Natural killer cell (primary cell): ENCODE results near the gene MTOR. TPM values are rescaled to one million over a fixed set of nuclear protein-coding genes. Genes with fewer than 3 reads are reported as not detected.

Experiments
- ATAC-seq, 3 donors: fragments of 150-1000 bp in 2 of 3; fragments of 200-7000 bp in 1 of 3; cut with Tn5 transposase; 1 replicate in 1 of 3; 2 replicates in 2 of 3; pipeline ENCODE4 v1.10.0; 2021; ENCODE audit warnings: mild to moderate bottlenecking in 2 of 3, moderate library complexity in 2 of 3
- DNase-seq, 2 donors: peaks; one replicate each; pipeline versions ENCODE4 v3.0.0 to v3.0.0-alpha.2; 2013 to 2021; ENCODE audit warnings: mixed read lengths in 1 of 2
- H3K27ac ChIP-seq: one replicate; pipeline ENCODE4 v1.5.1; 2013; ENCODE audit warnings: mild to moderate bottlenecking, low read length
- H3K27me3 ChIP-seq: one replicate; pipeline ENCODE4 v1.6.1; 2013; ENCODE audit warnings: low read length; ENCODE audit not compliant: control insufficient read depth, insufficient read depth
- H3K36me3 ChIP-seq: one replicate; pipeline ENCODE4 v1.6.1; 2013; ENCODE audit warnings: low read length; ENCODE audit not compliant: control insufficient read depth, insufficient read depth
- H3K4me1 ChIP-seq: one replicate; pipeline ENCODE4 v1.6.1; 2013; ENCODE audit warnings: low read length; ENCODE audit not compliant: control insufficient read depth, insufficient read depth
- H3K4me3 ChIP-seq: one replicate; pipeline ENCODE4 v1.5.1; 2013; ENCODE audit warnings: low read length
- H3K9me3 ChIP-seq: one replicate; pipeline ENCODE4 v1.6.1; 2013; ENCODE audit warnings: low read length; ENCODE audit not compliant: control insufficient read depth, insufficient read depth
- H3K27ac Mint-ChIP-seq, 2 donors: one replicate each; pipeline ENCODE4 v1.8.0; 2022; ENCODE audit warnings: mild to moderate bottlenecking in 2 of 2, mixed read lengths in 2 of 2, moderate library complexity in 1 of 2
- H3K27me3 Mint-ChIP-seq, 2 donors: one replicate each; pipeline ENCODE4 v1.8.0; 2022; ENCODE audit warnings: low read depth in 2 of 2, mixed read lengths in 2 of 2
- H3K36me3 Mint-ChIP-seq: one replicate; pipeline ENCODE4 v1.8.0; 2022; ENCODE audit warnings: mixed read lengths
- H3K4me1 Mint-ChIP-seq, 2 donors: one replicate each; pipeline ENCODE4 v1.8.0; 2022; ENCODE audit warnings: mixed read lengths in 2 of 2
- H3K4me3 Mint-ChIP-seq: one replicate; pipeline ENCODE4 v1.8.0; 2022; ENCODE audit warnings: mild to moderate bottlenecking, moderate library complexity, mixed read lengths
- H3K9me3 Mint-ChIP-seq, 2 donors: one replicate each; pipeline ENCODE4 v1.8.0; 2022; ENCODE audit warnings: mixed read lengths in 2 of 2
- CTCF ChIP-seq: fragments of 200-600 bp; IDR thresholded peaks from one replicate; pipeline ENCODE4 v1.8.0; 2022; ENCODE audit warnings: antibody characterized with exemption
- WGBS: methylation state at CpG from one replicate; pipeline ENCODE4 v1.1.7; 2013; ENCODE audit warnings: missing lambda C conversion rate; ENCODE audit not compliant: insufficient coverage; 5-methylcytosine and 5-hydroxymethylcytosine counted together
- intact Hi-C: fragments of 100-400 bp; cut with micrococcal nuclease; formaldehyde crosslinking; loops from one replicate; pipeline ENCODE4 v1.14.2; 2022
- total RNA-seq, 4 donors: library from RNA; stranded (reverse); fragments of 120-200 nt in 1 of 4; gene quantifications; one replicate each; pipeline versions ENCODE4 v1.2.3 to v1.2.4, GENCODE V29; 2013 to 2022

MTOR gene
- total RNA-seq, 3 donors from 2014 or later (not counting 1 experiment from before 2014, with no cell fraction given) = 42.7 to 54.6 (median 43.7) TPM

- intact Hi-C loops = no loop called here
- 91% methylated on average over 4 of the region's 4 CpGs for WGBS
- no peaks in the 10 kb centered on the region for H3K4me1 Mint-ChIP-seq
- H3K36me3 ChIP-seq = peaks cover 73% of the 10 kb centered on the region
- no peaks in the 10 kb centered on the region for H3K4me1 ChIP-seq
- H3K27me3 Mint-ChIP-seq = no peaks in the 10 kb centered on the region
- no peaks in the 10 kb centered on the region for H3K9me3 ChIP-seq
- peaks cover 21% of the 10 kb centered on the region for H3K36me3 Mint-ChIP-seq
- H3K4me3 ChIP-seq = no peak overlapping the region
- no peak overlapping the region for H3K27ac Mint-ChIP-seq
- H3K9me3 Mint-ChIP-seq = no peaks in the 10 kb centered on the region
- no peak overlapping the region for H3K27ac ChIP-seq
- H3K27me3 ChIP-seq = no peaks in the 10 kb centered on the region
- no peak for TF ChIP-seq CTCF
- no peak overlapping the region for H3K4me3 Mint-ChIP-seq
- DNase-seq (no peak), ATAC-seq (no peak)
Observed at GRCh38 chr1:11147197-11147770, 115.1 kb downstream of the MTOR start.

DNA sequence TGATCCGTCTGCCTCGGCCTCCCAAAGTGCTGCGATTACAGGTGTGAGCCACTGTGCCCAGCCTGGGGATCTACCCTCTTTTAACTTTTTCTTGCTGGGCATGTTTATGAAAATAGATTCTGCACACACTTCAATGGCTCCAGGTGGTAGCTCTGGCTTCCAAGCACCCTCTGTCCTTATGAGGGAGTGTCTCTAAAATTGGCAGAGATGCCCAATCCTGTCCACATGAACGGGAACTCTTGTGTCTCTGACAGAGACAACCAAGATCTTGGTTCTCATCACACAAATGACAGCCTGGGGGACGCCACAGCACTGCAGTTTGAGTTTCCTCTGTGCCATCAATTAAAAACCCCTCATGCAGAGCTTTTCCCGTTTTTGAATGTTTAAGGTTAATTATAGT, 116.6 kb downstream of the MTOR start:
- Histone ChIP-seq H3K36me3 (peaks cover 65% of the 10 kb centered on the region), H3K4me1 (no peaks in the 10 kb centered on the region), H3K27ac (no peak overlapping the region), H3K9me3 (no peaks in the 10 kb centered on the region), H3K27me3 (no peaks in the 10 kb centered on the region), H3K4me3 (no peak overlapping the region)
- DNase-seq (no peak), ATAC-seq (no peak)
- no peaks in the 10 kb centered on the region for H3K4me1 Mint-ChIP-seq
- no peak for TF ChIP-seq CTCF
- H3K9me3 Mint-ChIP-seq = no peaks in the 10 kb centered on the region
- no peak overlapping the region for H3K27ac Mint-ChIP-seq
- intact Hi-C loops = no loop called here
- WGBS = 98% methylated on average over 6 of the region's 6 CpGs
- peaks cover 21% of the 10 kb centered on the region for H3K36me3 Mint-ChIP-seq
- no peak overlapping the region for H3K4me3 Mint-ChIP-seq
- no peaks in the 10 kb centered on the region for H3K27me3 Mint-ChIP-seq

DNA sequence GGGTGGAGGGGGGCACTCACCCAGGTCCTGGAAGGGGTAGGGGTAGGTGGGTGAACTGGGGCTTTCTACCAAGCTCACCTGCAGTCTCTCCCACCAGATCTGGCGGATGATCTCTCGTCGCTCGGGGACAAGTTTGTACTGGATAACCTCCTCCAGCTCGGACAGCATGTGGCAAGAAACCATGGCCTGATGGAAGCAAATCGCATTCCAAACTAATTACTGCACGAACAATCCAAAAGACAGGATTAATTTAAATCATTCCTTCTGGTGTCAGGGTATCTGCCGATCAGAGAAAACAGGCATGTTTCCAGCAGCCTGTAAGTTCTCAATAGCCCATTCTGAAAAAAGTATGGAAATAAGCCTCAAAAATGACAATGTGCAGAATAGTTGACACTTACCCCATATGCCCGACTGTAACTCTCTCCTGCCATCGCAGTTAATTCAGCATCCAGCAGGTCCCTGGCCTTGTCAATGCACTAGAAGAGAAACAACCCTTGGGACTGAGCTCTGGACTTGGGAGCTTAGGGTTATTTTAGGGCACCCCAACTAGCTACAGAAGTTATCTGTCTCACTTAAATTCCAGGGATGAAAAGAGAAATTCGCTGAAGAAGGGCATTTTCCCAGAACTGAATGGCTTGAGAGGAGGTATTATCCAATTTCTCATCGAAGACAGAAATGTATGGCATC, 117.6 kb downstream of the MTOR start:
- Mint-ChIP-seq H3K4me1 (no peaks in the 10 kb centered on the region), H3K4me3 (no peak overlapping the region), H3K9me3 (no peaks in the 10 kb centered on the region), H3K27ac (no peak overlapping the region), H3K27me3 (no peaks in the 10 kb centered on the region), H3K36me3 (peaks cover 21% of the 10 kb centered on the region)
- Histone ChIP-seq H3K4me1 (no peaks in the 10 kb centered on the region), H3K27ac (no peak overlapping the region), H3K36me3 (peaks cover 66% of the 10 kb centered on the region), H3K27me3 (no peaks in the 10 kb centered on the region), H3K4me3 (no peak overlapping the region), H3K9me3 (no peaks in the 10 kb centered on the region)
- DNase-seq (no peak), ATAC-seq (no peak)
- intact Hi-C loops = no loop called here
- WGBS = 94% methylated on average over 11 of the region's 12 CpGs
- TF ChIP-seq CTCF = no peak

DNA sequence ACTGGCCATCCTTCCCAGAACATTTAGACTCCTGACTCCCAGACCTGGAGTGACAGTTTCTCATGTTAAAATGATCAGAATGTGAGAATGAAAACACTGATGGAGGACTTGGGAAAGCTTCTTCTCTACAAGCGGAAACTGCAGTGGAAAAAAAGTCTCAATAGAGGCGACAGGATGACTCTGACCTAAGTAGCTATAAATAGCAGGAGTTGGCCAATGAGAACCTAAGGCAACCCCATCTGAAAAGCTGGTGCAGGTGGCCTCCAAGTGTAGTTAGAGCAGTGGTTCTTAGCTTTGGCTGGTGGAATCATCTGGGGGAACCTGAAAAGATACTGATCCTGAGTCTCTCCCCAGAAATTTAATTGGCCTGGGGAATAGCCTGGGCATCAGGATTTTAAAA, 118.4 kb downstream of the MTOR start:
- DNase-seq (no peak), ATAC-seq (no peak)
- H3K27ac ChIP-seq = no peak overlapping the region
- intact Hi-C loops = no loop called here
- H3K9me3 ChIP-seq = no peaks in the 10 kb centered on the region
- 55% methylated on average over 2 of the region's 2 CpGs for WGBS
- Mint-ChIP-seq H3K4me1 (no peaks in the 10 kb centered on the region), H3K9me3 (no peaks in the 10 kb centered on the region), H3K27me3 (no peaks in the 10 kb centered on the region), H3K27ac (peak overlapping the region in 1 of 2 donors; percentile 11), H3K4me3 (no peak overlapping the region), H3K36me3 (peaks cover 23% of the 10 kb centered on the region)
- peaks cover 63% of the 10 kb centered on the region for H3K36me3 ChIP-seq
- H3K4me3 ChIP-seq = no peak overlapping the region
- no peaks in the 10 kb centered on the region for H3K4me1 ChIP-seq
- H3K27me3 ChIP-seq = no peaks in the 10 kb centered on the region
- TF ChIP-seq CTCF = no peak
